MM.1S (cell line): ENCODE measurements around the gene SMPD3.

ENCODE experiments used
- DNase-seq: peaks from one replicate; pipeline ENCODE4 v3.0.0-alpha.2; 2015
- H2AFZ ChIP-seq: fragments of 300-600 bp; sonication (generic); 2 replicates; pipeline ENCODE4 v1.6.0; 2016; ENCODE audit warnings: antibody characterized with exemption, low read length
- H3F3A ChIP-seq: fragments of 300-600 bp; sonication (generic); 2 replicates; pipeline ENCODE4 v1.6.1; 2016; ENCODE audit warnings: mild to moderate bottlenecking, antibody characterized with exemption, low read length, moderate library complexity, mixed read lengths; ENCODE audit not compliant: insufficient read depth
- H3K27ac ChIP-seq: fragments of 300-600 bp; sonication (generic); 2 replicates; pipeline ENCODE4 v1.5.1; 2016; ENCODE audit warnings: mild to moderate bottlenecking, low read length
- H3K27me3 ChIP-seq: fragments of 300-600 bp; sonication (generic); replicated peaks from 2 replicates; pipeline ENCODE4 v1.6.0; 2016; ENCODE audit warnings: low read length; ENCODE audit not compliant: insufficient read depth
- H3K36me3 ChIP-seq: fragments of 300-600 bp; sonication (generic); replicated peaks from 2 replicates; pipeline ENCODE4 v1.6.1; 2016; ENCODE audit warnings: mild to moderate bottlenecking, low read length, mixed read lengths; ENCODE audit not compliant: insufficient read depth
- H3K4me1 ChIP-seq: fragments of 300-600 bp; sonication (generic); 2 replicates; pipeline ENCODE4 v1.6.1; 2016; ENCODE audit warnings: low read length, mixed read lengths
- H3K4me2 ChIP-seq: fragments of 300-600 bp; sonication (generic); 2 replicates; pipeline ENCODE4 v1.6.0; 2016; ENCODE audit warnings: low read depth, low read length
- H3K4me3 ChIP-seq: fragments of 300-600 bp; sonication (generic); 2 replicates; pipeline ENCODE4 v1.5.1; 2016; ENCODE audit warnings: low read length, mixed read lengths
- H3K79me2 ChIP-seq: fragments of 300-600 bp; sonication (generic); 2 replicates; pipeline ENCODE4 v1.6.1; 2016; ENCODE audit warnings: mixed run types, low read length, mixed read lengths
- H3K9ac ChIP-seq: fragments of 300-600 bp; sonication (generic); 2 replicates; pipeline ENCODE4 v1.6.1; 2016; ENCODE audit warnings: low read length, mixed read lengths
- H3K9me2 ChIP-seq: fragments of 300-600 bp; sonication (generic); replicated peaks from 2 replicates; pipeline ENCODE4 v1.6.1; 2016; ENCODE audit warnings: mild to moderate bottlenecking, low read length, mixed read lengths; ENCODE audit not compliant: insufficient read depth
- H3K9me3 ChIP-seq: fragments of 300-600 bp; sonication (generic); replicated peaks from 2 replicates; pipeline ENCODE4 v1.6.1; 2016; ENCODE audit warnings: mild to moderate bottlenecking, low read length, mixed read lengths; ENCODE audit not compliant: insufficient read depth
- H4K20me1 ChIP-seq: fragments of 300-600 bp; sonication (generic); 2 replicates; pipeline ENCODE4 v1.6.1; 2016; ENCODE audit warnings: mild to moderate bottlenecking, low read length, moderate library complexity, mixed read lengths; ENCODE audit not compliant: insufficient read depth
- CTCF ChIP-seq: fragments of 300-600 bp; sonication (generic); IDR thresholded peaks from 2 replicates; pipeline ENCODE4 v1.5.1; 2016; ENCODE audit warnings: antibody characterized with exemption, low read length, mixed read lengths
- EZH2 ChIP-seq: fragments of 300-600 bp; sonication (generic); optimal IDR thresholded peaks from 2 replicates; pipeline ENCODE3; 2017; ENCODE audit warnings: low read depth, mild to moderate bottlenecking, antibody characterized with exemption, low read length, mixed read lengths
- EZH2phosphoT487 ChIP-seq: fragments of 300-600 bp; sonication (generic); IDR thresholded peaks from 2 replicates; pipeline ENCODE4 v1.6.1; 2018; ENCODE audit warnings: antibody characterized with exemption, low read length

The SMPD3 gene

GRCh38 chr16:68367440-68367839 lies 80.9 kb downstream of the SMPD3 start:
- H4K20me1 ChIP-seq, result no peaks in the 10 kb centered on the region
- peak overlapping the region; percentile 89; the same call in 1 of the 2 replicates for H3K4me2 ChIP-seq
- 0 out of 2 replicates have a peak overlapping the region, but pooled peaks have one; percentile 66 for H3K9ac ChIP-seq

DNA sequence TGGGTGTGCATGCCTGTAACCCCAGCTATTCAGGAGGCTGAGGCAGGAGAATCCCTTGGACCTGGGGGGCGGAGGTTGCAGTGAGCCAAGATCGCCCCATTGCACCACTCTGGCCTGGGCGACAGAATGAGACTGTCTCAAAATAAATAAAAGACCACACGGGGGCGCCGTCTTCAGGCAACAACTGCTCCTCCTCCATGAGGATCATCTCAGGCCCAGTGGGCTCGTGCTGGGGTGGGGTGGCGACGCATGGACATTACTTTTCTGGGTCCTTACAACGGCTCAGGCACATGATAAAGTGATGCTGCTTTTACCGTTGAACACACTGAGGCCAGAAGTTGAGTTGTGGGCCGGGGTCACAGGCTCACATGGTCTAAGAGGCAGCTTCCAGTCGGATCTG lies 81.3 kb downstream of the SMPD3 start:
- Histone ChIP-seq H3K79me2 (peaks cover 9% of the 10 kb centered on the region; the same call in 1 of the 2 replicates), H3K36me3 (no peaks in the 10 kb centered on the region), H3K4me2 (no peak overlapping the region), H3K4me1 (peaks cover 37% of the 10 kb centered on the region), H3K27ac (peak overlapping the region; percentile 98; the same call in 1 of the 2 replicates), H3K9ac (no peak overlapping the region), H4K20me1 (no peaks in the 10 kb centered on the region), H2AFZ (no peak overlapping the region), H3K4me3 (no peak overlapping the region), H3K27me3 (no peaks in the 10 kb centered on the region), H3K9me2 (no peaks in the 10 kb centered on the region), H3F3A (peaks cover 32% of the 10 kb centered on the region), H3K9me3 (no peaks in the 10 kb centered on the region)
- TF ChIP-seq CTCF (peak; percentile 26), EZH2phosphoT487 (no peak), EZH2 (no peak)
- no peak for DNase-seq

More at GRCh38 chr16:68367440-68367839, 80.9 kb downstream of the SMPD3 start:
- H3K4me1 ChIP-seq, result peaks cover 37% of the 10 kb centered on the region
- no peaks in the 10 kb centered on the region for H3K9me3 ChIP-seq
- no peak overlapping the region for H2AFZ ChIP-seq
- peak overlapping the region; percentile 98 for H3K27ac ChIP-seq
- no peak for DNase-seq
- no peaks in the 10 kb centered on the region for H3K9me2 ChIP-seq
- TF ChIP-seq EZH2phosphoT487, result no peak
- TF ChIP-seq CTCF, result no peak
- no peak for TF ChIP-seq EZH2
- H3F3A ChIP-seq, result peaks cover 32% of the 10 kb centered on the region
- H3K27me3 ChIP-seq, result no peaks in the 10 kb centered on the region
- H3K79me2 ChIP-seq, result peaks cover 9% of the 10 kb centered on the region; the same call in 1 of the 2 replicates
- no peak overlapping the region; the same call in 1 of the 2 replicates for H3K4me3 ChIP-seq
- H3K36me3 ChIP-seq, result no peaks in the 10 kb centered on the region

- no peak for DNase-seq
- H3K4me3 ChIP-seq, result no peak overlapping the region
- H3K9me3 ChIP-seq, result no peaks in the 10 kb centered on the region
- peaks cover 5% of the 10 kb centered on the region; the same call in 1 of the 2 replicates for H3K79me2 ChIP-seq
- H3K4me1 ChIP-seq, result peaks cover 36% of the 10 kb centered on the region
- TF ChIP-seq EZH2 (no peak), CTCF (no peak), EZH2phosphoT487 (no peak)
- no peak overlapping the region for H2AFZ ChIP-seq
- H3K36me3 ChIP-seq, result no peaks in the 10 kb centered on the region
- no peak overlapping the region for H3K27ac ChIP-seq
- H3K4me2 ChIP-seq, result no peak overlapping the region
- H3K9me2 ChIP-seq, result no peaks in the 10 kb centered on the region
- H3K27me3 ChIP-seq, result no peaks in the 10 kb centered on the region
- H3F3A ChIP-seq, result peaks cover 31% of the 10 kb centered on the region
- no peaks in the 10 kb centered on the region for H4K20me1 ChIP-seq
- H3K9ac ChIP-seq, result no peak overlapping the region
These were observed 82.2 kb downstream of the SMPD3 start for GRCh38 chr16:68366062-68366461.
